Tongue (tissue), 2 donors: ENCODE results near the gene GRAMD2B. TPM values are rescaled to one million over a fixed set of nuclear protein-coding genes. Genes with fewer than 3 reads are reported as not detected.

Source experiments
- DNase-seq: peaks from one replicate; pipeline ENCODE4 v3.0.0-alpha.2; 2015
- total RNA-seq: library from RNA; depleted of rRNA; stranded (reverse); fragments of >200 nt; gene quantifications from one replicate; pipeline ENCODE4 v1.2.3, GENCODE V29; 2014

Gene GRAMD2B
- total RNA-seq, 1 donor from 2014 or later = 16.2 TPM

GRCh38 chr5:126542441-126542840 is 119.2 kb downstream of the GRAMD2B start:
- no peak for DNase-seq

DNA sequence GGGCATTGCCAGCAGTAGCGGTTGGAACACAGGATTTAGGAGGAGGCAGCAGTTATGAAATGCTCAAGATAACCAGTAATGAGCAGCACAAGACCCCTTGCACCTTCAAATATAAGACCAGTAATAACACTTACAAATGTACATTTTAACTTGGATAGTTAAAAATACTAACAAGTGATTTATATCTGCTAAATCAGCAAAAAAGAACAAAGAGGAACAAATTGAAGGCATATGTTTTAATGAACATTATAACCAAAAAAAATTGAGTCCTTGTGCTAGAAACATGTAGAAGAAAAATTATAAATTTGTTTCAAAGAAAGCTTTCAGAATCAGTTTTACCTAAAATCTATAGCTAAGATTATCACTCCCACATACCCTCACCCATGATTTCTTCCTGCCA is 119.8 kb downstream of the GRAMD2B start:
- DNase-seq = no peak

GRCh38 chr5:126543660-126544059 is 120.5 kb downstream of the GRAMD2B start:
- DNase-seq = no peak

Other genes with a start within 250 kb of the GRAMD2B start
- 45.2 TPM for gene ALDH7A1, start 171.8 kb downstream of the GRAMD2B start, total RNA-seq
- gene PHAX, start 177.5 kb downstream of the GRAMD2B start, total RNA-seq = 66.0 TPM